ENCODE data around the gene TMEM252.

The TMEM252 gene

GRCh38 chr9:68540712-68541535 lies at the start of gene TMEM252:
Gene TMEM252, minus strand, starts transcription at chr9:68540883. Its CDS starts 69 bp downstream, at chr9:68540814.
- DNase-seq = no peak

- no peak for DNase-seq
Measured at GRCh38 chr9:68585034-68585761, 44.5 kb upstream of the TMEM252 start.

- peak; percentile 77 for DNase-seq
Measured at GRCh38 chr9:68584189-68585033, 43.7 kb upstream of the TMEM252 start.

- DNase-seq = no peak
Measured at GRCh38 chr9:68581696-68582095, 41.0 kb upstream of the TMEM252 start.

- no peak for DNase-seq
Measured at GRCh38 chr9:68577774-68578591, 37.3 kb upstream of the TMEM252 start.

GRCh38 chr9:68575817-68576216 lies 35.1 kb upstream of the TMEM252 start:
- no peak for DNase-seq

- no peak for DNase-seq
Measured at GRCh38 chr9:68574150-68574549, 33.5 kb upstream of the TMEM252 start.

- no peak for DNase-seq
Measured at GRCh38 chr9:68567565-68567964, 26.9 kb upstream of the TMEM252 start.

- DNase-seq = no peak
Measured at GRCh38 chr9:68562461-68562860, 21.8 kb upstream of the TMEM252 start.

GRCh38 chr9:68560071-68560844 lies 19.6 kb upstream of the TMEM252 start:
- DNase-seq = no peak

GRCh38 chr9:68558545-68558944 lies 17.9 kb upstream of the TMEM252 start:
- no peak for DNase-seq

GRCh38 chr9:68555437-68556150 lies 14.9 kb upstream of the TMEM252 start:
- DNase-seq = peak; percentile 19

GRCh38 chr9:68552700-68553476 lies 12.2 kb upstream of the TMEM252 start:
- no peak for DNase-seq

GRCh38 chr9:68551191-68551590 lies 10.5 kb upstream of the TMEM252 start:
- no peak for DNase-seq

GRCh38 chr9:68548241-68548640 lies 7.6 kb upstream of the TMEM252 start:
- no peak for DNase-seq

GRCh38 chr9:68547417-68547816 lies 6.7 kb upstream of the TMEM252 start:
- no peak for DNase-seq

GRCh38 chr9:68546596-68547390 lies 6.1 kb upstream of the TMEM252 start:
- DNase-seq = no peak

- no peak for DNase-seq
Measured at GRCh38 chr9:68545033-68545705, 4.5 kb upstream of the TMEM252 start.

- no peak for DNase-seq
Measured at GRCh38 chr9:68541568-68541967, 885 bp upstream of the TMEM252 start.

All from retina (tissue), 1 donor.